Activated CD4-positive, alpha-beta T cell treated with anti-CD3 and anti-CD28 coated beads for 24 hours (primary cell): Measurements from ENCODE around the gene IDH1.
"Not testable (repeated sequence)": the region's sequence is repeated elsewhere in the genome, so short reads cannot be mapped to it uniquely, and the experiment has no call there.

ENCODE experiments used
- DNase-seq, 2 donors: peaks; one replicate each; pipeline ENCODE4 v3.0.0-alpha.2; 2020; ENCODE audit warnings: low read depth in 2 of 2

The IDH1 gene

GRCh38 chr2:208221873-208222272, 33.0 kb downstream of the IDH1 start:
- not testable (repeated sequence) for DNase-seq

GRCh38 chr2:208210688-208211451, 44.0 kb downstream of the IDH1 start:
- DNase-seq = no peak

- no peak for DNase-seq
These were observed 46.4 kb downstream of the IDH1 start for GRCh38 chr2:208208335-208209085.

GRCh38 chr2:208207769-208208168, 47.1 kb downstream of the IDH1 start:
- no peak for DNase-seq

- no peak for DNase-seq
These were observed 50.7 kb downstream of the IDH1 start for GRCh38 chr2:208204166-208204565.

GRCh38 chr2:208195531-208195930, 59.3 kb downstream of the IDH1 start:
- DNase-seq = no peak

GRCh38 chr2:208192611-208193236, 62.1 kb downstream of the IDH1 start:
- DNase-seq = no peak

- DNase-seq = no peak
These were observed 64.9 kb downstream of the IDH1 start, which contains the start of gene C2orf80 for GRCh38 chr2:208189810-208190503. C2orf80 (minus strand) TSS chr2:208190030; CDS start chr2:208186986, 3,044 bp downstream.

- no peak for DNase-seq
These were observed 65.6 kb downstream of the IDH1 start for GRCh38 chr2:208189069-208189809.

- no peak for DNase-seq
These were observed 68.0 kb downstream of the IDH1 start for GRCh38 chr2:208186893-208187292.

- no peak for DNase-seq
These were observed 68.4 kb downstream of the IDH1 start for GRCh38 chr2:208186465-208186864.
